ENCODE results near the gene ALDH1A3. TPM values are rescaled to one million over a fixed set of nuclear protein-coding genes. Genes with fewer than 3 reads are reported as not detected.

The ALDH1A3 gene
- total RNA-seq, 1 experiment from 2014 or later, result 248 TPM

GRCh38 chr15:100859970-100860828, 19.4 kb upstream of the ALDH1A3 start:
- no peak overlapping the region for H2AFZ ChIP-seq (ENCODE audit: low read depth, low read length, poor library complexity, severe bottlenecking)
- H3K9ac ChIP-seq (ENCODE audit: low read length), result no peak overlapping the region
- ATAC-seq (no peak), DNase-seq (ENCODE audit: low read depth, low spot score) (no peak)
- H3K36me3 ChIP-seq (ENCODE audit: control insufficient read depth in 1 of 2, insufficient read depth in 2 of 2, low read length in 2 of 2), result no peaks in the 10 kb centered on the region
- BruUV-seq (replicated peaks), result no TSS peak
- no peak overlapping the region for H3K27ac ChIP-seq (ENCODE audit: low read depth, low read length)
- no peak overlapping the region for H3K4me2 ChIP-seq (ENCODE audit: low read length)
- peaks cover 0 to 6% of the 10 kb centered on the region in 2 experiments; a peak in 1 of 4 replicates for H3K9me3 ChIP-seq (ENCODE audit: control insufficient read depth in 1 of 2, insufficient read depth in 1 of 2, low read depth in 1 of 2, low read length in 2 of 2)
- POLR2A ChIA-PET, result no interaction called here
- no peaks in the 10 kb centered on the region for H3K9me2 ChIP-seq (ENCODE audit: insufficient read depth)
- H3K4me1 ChIP-seq (ENCODE audit: control insufficient read depth in 1 of 2, insufficient read depth in 2 of 2, low read length in 2 of 2), result no peaks in the 10 kb centered on the region
- TF ChIP-seq ELF1 (IDR thresholded peaks at IDR 0.05; ENCODE audit: borderline replicate concordance, low read depth) (no peak), POLR2A (IDR thresholded peaks at IDR 0.05; ENCODE audit: borderline replicate concordance, extremely low read depth, insufficient read depth, insufficient read length) (no peak), JUND (IDR thresholded peaks at IDR 0.05) (no peak), CBX3 (IDR thresholded peaks at IDR 0.05; ENCODE audit: low read depth) (no peak), EGR1 (IDR thresholded peaks at IDR 0.05; ENCODE audit: low read depth) (no peak), SRF (IDR thresholded peaks at IDR 0.05; ENCODE audit: low read depth) (no peak), SP1 (IDR thresholded peaks at IDR 0.05; ENCODE audit: low read depth) (no peak), YY1 (IDR thresholded peaks at IDR 0.05; ENCODE audit: extremely low read depth, insufficient replicate concordance, low read depth, low read length) (no peak), POLR2AphosphoS5 (IDR thresholded peaks at IDR 0.05; ENCODE audit: low read depth, low read length) (no peak), ZNF274 (IDR thresholded peaks at IDR 0.05; ENCODE audit: low read depth, low read length) (no peak), FOSL1 (IDR thresholded peaks at IDR 0.05; ENCODE audit: low read depth) (no peak), ATF3 (IDR thresholded peaks at IDR 0.05) (no peak)
- TF ChIP-seq, protein P1, sequence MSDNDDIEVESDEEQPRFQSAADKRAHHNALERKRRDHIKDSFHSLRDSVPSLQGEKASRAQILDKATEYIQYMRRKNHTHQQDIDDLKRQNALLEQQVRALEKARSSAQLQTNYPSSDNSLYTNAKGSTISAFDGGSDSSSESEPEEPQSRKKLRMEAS (IDR thresholded peaks at IDR 0.05), result no peak
- no peaks in the 10 kb centered on the region for H3K79me2 ChIP-seq (ENCODE audit: insufficient read depth, low read length)
- no peaks in the 10 kb centered on the region for H3K27me3 ChIP-seq (ENCODE audit: insufficient read depth, low read length)
- CTCF ChIA-PET, result no interaction called here
- H4K20me1 ChIP-seq (ENCODE audit: insufficient read depth), result no peaks in the 10 kb centered on the region
- no peak overlapping the region for H3K4me3 ChIP-seq (replicated peaks in 1 of 2; ENCODE audit: low read depth in 1 of 2, low read length in 2 of 2)
- intact Hi-C loops (cut with micrococcal nuclease), result no loop called here
- RAD21 ChIA-PET (ENCODE audit: low non-redundant PET in 1 of 2, low total read pairs in 2 of 2, uncharacterized antibody in 2 of 2, unreplicated experiment in 2 of 2), result no interaction called here

Data from HCT116 (cell line).